GM12875 (cell line): ENCODE results near the gene GPX3.

Experiments
- H3K4me3 ChIP-seq: one replicate; pipeline ENCODE4 v1.5.1; 2011; ENCODE audit warnings: low read depth, low read length, control low read depth
- TF ChIP-seq, protein P1 (sequence below): IDR thresholded peaks from 2 replicates; pipeline ENCODE4 v1.5.1; 2011; ENCODE audit warnings: low read depth, mild to moderate bottlenecking, control low read depth, inconsistent platforms, low read length, moderate library complexity, borderline replicate concordance; ENCODE audit not compliant: insufficient read depth

Gene GPX3

DNA sequence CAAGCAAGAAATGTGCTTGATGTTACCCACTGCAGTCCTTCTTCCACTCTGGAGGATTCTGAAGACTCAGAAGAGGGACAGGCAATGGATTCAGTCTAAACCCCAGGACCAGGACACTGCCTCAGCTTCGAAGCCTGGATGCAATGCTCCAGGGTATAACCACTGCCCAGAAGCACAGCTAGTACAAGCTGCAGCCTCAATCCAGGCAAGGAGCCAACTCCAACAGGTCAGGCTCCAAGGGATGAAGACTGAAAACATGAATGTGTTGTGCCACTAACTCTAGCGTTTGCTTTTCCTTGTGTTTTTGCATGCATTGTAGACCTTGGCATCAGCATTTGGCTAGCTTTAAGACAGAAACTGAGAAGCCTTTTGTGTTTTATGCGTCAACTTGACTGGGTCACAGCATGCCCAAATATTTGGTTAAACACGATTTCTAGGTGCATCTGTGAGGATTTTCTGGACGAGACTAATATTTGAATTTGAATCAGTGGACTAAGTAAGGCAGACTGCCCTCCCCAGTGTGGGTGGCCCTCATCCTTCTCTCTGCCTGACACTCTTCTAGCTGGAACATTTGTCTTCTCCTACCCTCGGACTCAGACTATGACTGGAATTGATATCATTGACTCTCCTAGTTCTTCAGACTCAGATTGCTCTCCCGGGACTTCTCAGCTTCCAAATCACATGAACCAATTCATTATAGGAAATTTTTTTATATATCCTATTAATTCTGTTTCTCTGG, 20.5 kb upstream of the GPX3 start:
- no peak overlapping the region for H3K4me3 ChIP-seq
- TF ChIP-seq, protein P1, sequence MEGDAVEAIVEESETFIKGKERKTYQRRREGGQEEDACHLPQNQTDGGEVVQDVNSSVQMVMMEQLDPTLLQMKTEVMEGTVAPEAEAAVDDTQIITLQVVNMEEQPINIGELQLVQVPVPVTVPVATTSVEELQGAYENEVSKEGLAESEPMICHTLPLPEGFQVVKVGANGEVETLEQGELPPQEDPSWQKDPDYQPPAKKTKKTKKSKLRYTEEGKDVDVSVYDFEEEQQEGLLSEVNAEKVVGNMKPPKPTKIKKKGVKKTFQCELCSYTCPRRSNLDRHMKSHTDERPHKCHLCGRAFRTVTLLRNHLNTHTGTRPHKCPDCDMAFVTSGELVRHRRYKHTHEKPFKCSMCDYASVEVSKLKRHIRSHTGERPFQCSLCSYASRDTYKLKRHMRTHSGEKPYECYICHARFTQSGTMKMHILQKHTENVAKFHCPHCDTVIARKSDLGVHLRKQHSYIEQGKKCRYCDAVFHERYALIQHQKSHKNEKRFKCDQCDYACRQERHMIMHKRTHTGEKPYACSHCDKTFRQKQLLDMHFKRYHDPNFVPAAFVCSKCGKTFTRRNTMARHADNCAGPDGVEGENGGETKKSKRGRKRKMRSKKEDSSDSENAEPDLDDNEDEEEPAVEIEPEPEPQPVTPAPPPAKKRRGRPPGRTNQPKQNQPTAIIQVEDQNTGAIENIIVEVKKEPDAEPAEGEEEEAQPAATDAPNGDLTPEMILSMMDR = no peak

DNA sequence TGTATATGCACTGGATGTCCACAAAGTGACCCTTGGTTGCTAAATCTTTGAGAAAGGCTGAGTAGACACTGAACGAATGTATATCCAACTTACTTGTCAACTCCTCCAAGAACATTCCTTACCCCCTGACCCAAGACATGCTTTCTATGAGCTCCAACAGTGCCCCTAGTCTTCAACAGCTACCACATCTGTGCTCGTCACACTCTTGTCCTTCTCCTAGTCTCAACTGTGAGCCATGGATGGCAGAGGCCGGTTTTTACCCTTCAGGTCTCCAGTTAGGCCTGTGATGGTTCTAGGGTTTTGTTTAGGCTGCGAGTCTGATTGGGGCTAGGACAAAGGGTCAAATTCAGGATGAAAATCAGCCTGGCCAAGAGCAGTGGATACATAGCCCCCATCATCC, 19.0 kb upstream of the GPX3 start:
- H3K4me3 ChIP-seq = no peak overlapping the region
- TF ChIP-seq, protein P1 = no peak

DNA sequence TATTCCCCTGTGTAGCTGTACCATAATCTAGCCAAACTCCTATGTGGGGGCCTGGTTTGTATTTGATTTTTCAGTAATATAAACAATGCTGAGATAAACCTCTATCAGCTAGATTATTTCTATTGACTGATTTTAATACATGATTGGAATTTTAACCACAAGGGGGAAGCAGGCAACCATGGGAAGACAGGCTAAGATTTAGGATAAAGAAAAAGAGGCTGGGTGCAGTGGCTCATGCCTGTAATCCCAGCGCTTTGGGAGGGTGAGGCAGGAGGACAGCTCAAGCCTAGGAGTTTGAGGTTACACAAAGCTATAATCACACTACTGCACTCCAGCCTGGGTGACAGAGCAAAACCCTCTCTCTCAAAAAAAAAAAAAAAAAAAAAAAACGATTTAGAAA, 18.1 kb upstream of the GPX3 start:
- TF ChIP-seq, protein P1 = no peak
- H3K4me3 ChIP-seq = no peak overlapping the region

DNA sequence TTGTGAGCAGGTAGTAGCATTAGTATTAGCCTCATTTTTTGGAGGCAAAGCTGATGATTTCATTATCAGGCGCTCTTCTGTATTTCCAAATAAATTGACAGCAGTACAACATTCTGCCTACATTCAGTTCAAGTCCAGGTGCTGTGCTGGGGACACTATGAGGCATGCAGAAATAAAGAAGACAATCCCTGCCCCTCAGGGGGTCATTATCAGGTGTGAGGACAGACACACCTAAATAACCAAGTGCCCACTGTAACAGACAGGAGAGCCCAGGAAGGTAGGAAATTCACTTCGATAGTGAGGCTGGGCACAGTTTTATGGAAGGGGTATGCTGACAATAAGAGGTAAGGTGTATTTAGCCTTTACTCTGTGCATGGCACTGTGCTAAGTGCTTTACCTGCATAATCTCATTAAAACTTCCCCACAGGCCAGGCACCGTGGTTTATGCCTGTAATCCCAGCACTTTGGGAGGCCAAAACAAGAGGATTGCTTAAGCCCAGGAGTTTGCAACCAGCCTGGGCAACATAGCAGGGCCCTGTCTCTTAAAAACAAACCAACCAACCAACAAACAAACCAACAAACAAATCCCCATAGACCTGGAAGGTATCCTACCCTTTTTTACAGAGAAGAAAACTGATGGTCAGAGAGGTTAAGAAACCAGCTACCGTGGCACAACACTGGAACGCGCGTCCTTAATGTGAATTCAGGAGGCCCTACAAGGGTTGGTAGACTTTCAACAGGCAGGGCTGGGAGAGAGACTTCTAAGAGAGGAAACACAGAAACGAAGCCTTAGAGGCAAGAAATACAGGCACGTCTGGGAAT, 17.5 kb upstream of the GPX3 start:
- no peak overlapping the region for H3K4me3 ChIP-seq
- TF ChIP-seq, protein P1 = no peak

DNA sequence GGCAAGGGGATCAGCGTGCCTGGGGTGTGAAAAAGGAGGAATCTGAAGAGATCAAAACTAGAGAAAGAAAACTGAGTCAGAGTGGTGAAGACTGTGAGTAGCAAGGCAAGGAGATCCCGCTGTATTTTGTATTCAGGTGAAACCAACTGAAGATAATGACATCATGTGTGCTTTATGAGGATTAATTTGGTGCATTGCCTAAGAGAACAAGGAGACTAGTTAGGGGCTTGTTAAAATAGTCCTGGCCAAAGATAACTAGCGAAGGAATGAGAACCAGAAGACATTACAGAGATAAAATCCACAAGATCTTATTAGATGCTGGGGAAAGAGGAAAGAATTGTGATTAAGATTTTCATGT, 16.9 kb upstream of the GPX3 start:
- TF ChIP-seq, protein P1 = no peak
- H3K4me3 ChIP-seq = no peak overlapping the region

DNA sequence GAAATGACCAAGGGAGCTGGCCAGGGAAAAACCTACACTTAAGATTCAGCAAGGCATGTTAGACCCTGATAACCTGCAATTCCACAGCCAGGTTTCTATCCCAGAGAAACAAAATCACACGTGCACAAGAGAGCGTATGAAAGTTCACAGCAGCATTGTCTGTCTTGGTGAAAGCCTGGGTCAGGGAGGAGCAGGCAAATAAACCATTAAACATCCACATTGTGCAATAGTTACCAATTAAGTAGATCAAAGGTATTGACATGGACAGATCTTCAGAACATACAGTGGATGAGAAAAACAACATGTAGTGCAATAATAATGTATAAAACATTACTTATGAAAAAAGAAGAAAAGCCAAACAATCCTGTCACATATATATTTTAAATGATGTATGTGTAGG, 15.9 kb upstream of the GPX3 start:
- H3K4me3 ChIP-seq = no peak overlapping the region
- TF ChIP-seq, protein P1 = no peak
